ENCODE data around the gene STMP1.
A peak's percentile ranks its signal among the peaks of the same experiment; 100 is the strongest.

The STMP1 gene

DNA sequence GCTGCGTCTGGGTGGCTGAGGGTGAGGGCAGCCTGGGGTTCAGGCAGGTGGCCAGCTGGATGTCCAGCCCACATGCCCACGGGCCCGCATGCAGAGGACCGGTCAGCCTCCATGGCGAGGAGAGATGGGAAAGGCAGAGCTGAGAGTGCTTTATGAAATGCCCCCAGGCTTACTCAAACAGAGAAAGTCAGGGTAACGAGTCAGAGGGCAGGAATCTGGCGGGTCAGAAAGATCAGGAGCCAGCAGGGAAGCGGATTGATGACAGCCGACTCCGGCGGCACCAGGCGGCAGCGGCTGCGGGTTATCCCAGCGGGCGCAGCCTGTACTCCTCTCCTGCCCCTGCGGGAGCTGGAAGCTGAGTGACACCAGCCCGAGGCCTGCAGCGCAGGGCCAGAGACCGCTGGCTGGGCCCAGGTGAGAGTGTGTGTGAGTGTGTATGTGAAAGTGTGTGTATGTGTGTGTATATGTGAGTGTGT lies 52.3 kb downstream of the STMP1 start:
- Histone ChIP-seq H3K9me3 (ENCODE audit: severe bottlenecking) (no peaks in the 10 kb centered on the region), H3K27me3 (ENCODE audit: insufficient read depth, low read depth, severe bottlenecking) (no peaks in the 10 kb centered on the region), H3K27ac (no peak overlapping the region), H3K36me3 (no peaks in the 10 kb centered on the region), H3K4me3 (ENCODE audit: low read depth, low read length) (no peak overlapping the region)
- TF ChIP-seq, protein P1, sequence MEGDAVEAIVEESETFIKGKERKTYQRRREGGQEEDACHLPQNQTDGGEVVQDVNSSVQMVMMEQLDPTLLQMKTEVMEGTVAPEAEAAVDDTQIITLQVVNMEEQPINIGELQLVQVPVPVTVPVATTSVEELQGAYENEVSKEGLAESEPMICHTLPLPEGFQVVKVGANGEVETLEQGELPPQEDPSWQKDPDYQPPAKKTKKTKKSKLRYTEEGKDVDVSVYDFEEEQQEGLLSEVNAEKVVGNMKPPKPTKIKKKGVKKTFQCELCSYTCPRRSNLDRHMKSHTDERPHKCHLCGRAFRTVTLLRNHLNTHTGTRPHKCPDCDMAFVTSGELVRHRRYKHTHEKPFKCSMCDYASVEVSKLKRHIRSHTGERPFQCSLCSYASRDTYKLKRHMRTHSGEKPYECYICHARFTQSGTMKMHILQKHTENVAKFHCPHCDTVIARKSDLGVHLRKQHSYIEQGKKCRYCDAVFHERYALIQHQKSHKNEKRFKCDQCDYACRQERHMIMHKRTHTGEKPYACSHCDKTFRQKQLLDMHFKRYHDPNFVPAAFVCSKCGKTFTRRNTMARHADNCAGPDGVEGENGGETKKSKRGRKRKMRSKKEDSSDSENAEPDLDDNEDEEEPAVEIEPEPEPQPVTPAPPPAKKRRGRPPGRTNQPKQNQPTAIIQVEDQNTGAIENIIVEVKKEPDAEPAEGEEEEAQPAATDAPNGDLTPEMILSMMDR (IDR thresholded peaks at IDR 0.05; ENCODE audit: low read depth, low read length) = no peak
- DNase-seq = no peak

DNA sequence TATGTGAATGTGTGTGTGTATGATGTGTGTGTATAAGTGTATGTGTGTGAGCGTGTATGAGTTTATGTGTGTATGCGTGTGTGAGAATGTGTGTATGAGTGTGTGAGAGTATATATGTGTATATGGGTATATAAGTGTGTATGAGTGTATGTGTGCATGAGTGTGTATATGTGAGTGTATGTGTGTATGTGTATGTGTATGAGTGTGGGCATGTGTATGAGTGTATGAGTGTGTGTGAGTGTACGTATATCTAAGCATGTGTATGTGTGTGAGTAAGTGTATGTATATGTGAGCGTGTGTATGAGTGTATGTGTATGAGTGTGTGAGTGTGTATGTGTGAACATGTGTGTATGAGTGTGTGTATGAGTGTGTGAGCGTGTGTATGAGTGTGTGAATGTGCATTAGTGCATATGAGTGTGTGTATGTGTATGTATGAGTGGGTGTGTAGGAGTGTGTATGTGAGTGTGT lies 52.8 kb downstream of the STMP1 start:
- Histone ChIP-seq H3K27me3 (ENCODE audit: insufficient read depth, low read depth, severe bottlenecking) (no peaks in the 10 kb centered on the region), H3K36me3 (no peaks in the 10 kb centered on the region), H3K4me3 (ENCODE audit: low read depth, low read length) (no peak overlapping the region), H3K9me3 (ENCODE audit: severe bottlenecking) (no peaks in the 10 kb centered on the region), H3K27ac (no peak overlapping the region)
- TF ChIP-seq, protein P1 (IDR thresholded peaks at IDR 0.05; ENCODE audit: low read depth, low read length) = no peak
- no peak for DNase-seq

DNA sequence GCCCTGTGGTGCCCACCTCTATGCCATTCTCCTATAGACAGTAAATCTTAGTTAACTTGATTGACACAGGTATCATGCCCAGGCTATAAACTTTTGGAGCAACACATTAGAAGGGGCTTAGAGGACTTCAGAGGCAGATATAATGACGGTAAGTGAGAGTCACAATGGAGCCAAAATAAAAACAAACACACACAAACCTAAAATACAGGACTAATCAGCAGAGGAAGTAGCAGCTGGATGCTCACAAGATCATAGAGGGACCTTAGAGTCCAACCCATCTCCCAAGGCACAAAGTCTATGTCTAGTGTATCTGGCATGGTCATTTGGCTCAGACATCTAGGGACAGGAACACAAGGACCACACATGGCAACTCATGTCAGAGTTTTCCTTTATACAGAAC lies 53.4 kb downstream of the STMP1 start:
- Histone ChIP-seq H3K27me3 (ENCODE audit: insufficient read depth, low read depth, severe bottlenecking) (no peaks in the 10 kb centered on the region), H3K36me3 (no peaks in the 10 kb centered on the region), H3K27ac (no peak overlapping the region), H3K4me3 (ENCODE audit: low read depth, low read length) (no peak overlapping the region), H3K9me3 (ENCODE audit: severe bottlenecking) (no peaks in the 10 kb centered on the region)
- no peak for DNase-seq
- TF ChIP-seq, protein P1 (IDR thresholded peaks at IDR 0.05; ENCODE audit: low read depth, low read length) = no peak

DNA sequence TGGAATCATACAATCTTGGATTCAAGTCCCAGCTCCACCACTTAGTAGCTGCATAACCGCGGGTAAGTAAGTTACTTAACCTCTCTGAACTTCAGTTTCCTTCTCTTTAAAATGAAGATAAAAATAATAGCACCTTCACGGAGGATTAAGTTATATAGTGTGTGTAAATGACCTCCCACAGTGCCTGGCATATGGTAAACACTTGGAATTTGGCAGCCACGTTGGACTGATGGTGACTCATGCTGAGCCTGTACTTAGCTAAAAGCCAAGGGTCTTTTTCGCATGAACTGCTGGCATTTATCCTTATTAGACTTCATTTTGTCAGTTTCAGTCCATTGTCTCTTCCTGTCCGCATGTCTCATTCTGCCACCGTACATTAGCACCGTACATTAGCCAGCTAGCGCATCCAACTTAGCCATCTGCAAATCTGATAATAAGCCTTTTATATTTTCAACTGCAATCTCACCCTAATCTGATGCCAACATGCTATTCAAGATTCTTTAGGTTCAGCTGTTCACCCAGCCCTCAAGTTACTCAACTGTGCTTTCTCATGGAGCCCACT lies 54.4 kb downstream of the STMP1 start:
- Histone ChIP-seq H3K27me3 (ENCODE audit: insufficient read depth, low read depth, severe bottlenecking) (no peaks in the 10 kb centered on the region), H3K27ac (peak overlapping the region; percentile 55), H3K9me3 (ENCODE audit: severe bottlenecking) (no peaks in the 10 kb centered on the region), H3K36me3 (no peaks in the 10 kb centered on the region), H3K4me3 (ENCODE audit: low read depth, low read length) (no peak overlapping the region)
- peak; percentile 40 for DNase-seq
- TF ChIP-seq, protein P1 (IDR thresholded peaks at IDR 0.05; ENCODE audit: low read depth, low read length) = no peak

DNA sequence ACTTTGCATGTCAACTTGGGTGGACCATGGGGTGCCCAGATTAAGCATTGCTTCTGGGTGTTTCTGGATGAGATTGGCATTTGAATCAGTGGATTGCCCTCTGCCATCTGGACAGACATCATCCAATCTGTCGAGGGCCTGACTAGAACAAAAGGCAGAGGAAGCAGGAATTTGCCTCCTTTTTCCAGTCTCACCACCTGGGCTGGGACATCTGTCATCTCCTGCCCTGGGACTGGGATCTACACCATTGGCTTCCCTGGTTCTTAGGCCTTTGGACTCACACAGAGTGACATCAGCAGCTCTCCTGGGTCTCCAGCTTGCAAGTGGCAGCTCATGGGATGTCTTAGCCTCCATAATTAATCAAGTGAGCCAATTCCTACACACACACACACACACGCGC lies 55.4 kb downstream of the STMP1 start:
- TF ChIP-seq, protein P1 (IDR thresholded peaks at IDR 0.05; ENCODE audit: low read depth, low read length) = no peak
- H3K4me3 ChIP-seq (ENCODE audit: low read depth, low read length) = no peak overlapping the region
- H3K9me3 ChIP-seq (ENCODE audit: severe bottlenecking) = no peaks in the 10 kb centered on the region
- peak overlapping the region; percentile 55 for H3K27ac ChIP-seq
- peak; percentile 46 for DNase-seq
- no peaks in the 10 kb centered on the region for H3K36me3 ChIP-seq
- no peaks in the 10 kb centered on the region for H3K27me3 ChIP-seq (ENCODE audit: insufficient read depth, low read depth, severe bottlenecking)

DNA sequence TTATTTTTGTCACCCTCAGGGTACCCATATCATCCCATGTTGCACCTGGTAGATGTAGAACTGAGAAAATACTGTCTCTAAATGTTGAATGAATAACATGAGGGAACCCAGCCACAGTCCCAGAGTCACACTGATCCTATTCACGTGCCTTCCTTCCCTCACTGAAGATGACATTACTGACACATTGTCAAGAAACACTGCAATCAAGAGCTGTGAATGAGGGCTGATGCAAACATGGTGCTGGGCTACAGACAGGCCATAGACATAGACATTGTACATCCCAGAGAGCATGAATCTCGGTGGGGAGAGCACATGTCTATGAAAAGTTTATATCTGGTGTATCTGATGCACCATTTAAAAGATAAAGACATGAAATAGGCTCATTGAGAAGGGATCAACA lies 55.9 kb downstream of the STMP1 start:
- no peaks in the 10 kb centered on the region for H3K27me3 ChIP-seq (ENCODE audit: insufficient read depth, low read depth, severe bottlenecking)
- TF ChIP-seq, protein P1 (IDR thresholded peaks at IDR 0.05; ENCODE audit: low read depth, low read length) = no peak
- DNase-seq = no peak
- H3K36me3 ChIP-seq = no peaks in the 10 kb centered on the region
- no peak overlapping the region for H3K4me3 ChIP-seq (ENCODE audit: low read depth, low read length)
- peak overlapping the region; percentile 55 for H3K27ac ChIP-seq
- no peaks in the 10 kb centered on the region for H3K9me3 ChIP-seq (ENCODE audit: severe bottlenecking)
